ENCODE data around the gene NUFIP2.

GRCh38 chr17:29331708-29332085 is 37.7 kb upstream of the NUFIP2 start:
- TF ChIP-seq CTCF (IDR thresholded peaks at IDR 0.05): no peak
- no peak for TF ChIP-seq ZFX (IDR thresholded peaks at IDR 0.05; ENCODE audit: borderline replicate concordance)

Data from 22Rv1 (cell line).